ENCODE results near the gene CDK5RAP3. TPM values are rescaled to one million over a fixed set of nuclear protein-coding genes. Genes with fewer than 3 reads are reported as not detected.

CDK5RAP3 gene
- total and polyA plus RNA-seq, 2 donors (not counting 3 experiments of a cell fraction or from before 2014, with no cell fraction given) = 109 to 139 TPM

DNA sequence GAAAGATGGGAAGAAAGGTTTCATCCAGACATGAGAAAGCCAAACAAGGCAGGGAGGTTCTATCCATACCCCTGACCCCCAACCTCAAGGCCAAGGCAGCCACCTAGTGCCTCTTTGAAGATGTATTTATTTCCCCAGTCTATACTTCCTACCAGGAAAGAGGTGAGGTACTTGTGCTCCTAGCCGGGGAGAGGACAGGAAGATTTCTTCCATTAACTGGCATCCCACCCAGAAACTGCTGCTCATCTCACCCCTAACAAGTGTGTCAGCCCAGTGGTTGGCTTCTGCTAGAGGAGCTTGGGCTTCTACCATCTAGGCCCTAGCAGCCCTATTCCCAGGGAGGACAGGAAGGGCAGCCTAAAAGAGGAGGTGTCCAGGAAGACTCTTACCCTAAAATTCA is 57.8 kb downstream of the CDK5RAP3 start:
- peaks cover 21% of the 10 kb centered on the region for H3K4me1 ChIP-seq (ENCODE audit: control insufficient read depth, extremely low read depth, insufficient read depth, low read length)
- H3K79me2 ChIP-seq (ENCODE audit: control insufficient read depth, insufficient read depth, low read length) = no peaks in the 10 kb centered on the region
- H3K27ac ChIP-seq (ENCODE audit: insufficient read depth, low read depth, low read length) = no peak overlapping the region
- POLR2A ChIA-PET = no interaction called here
- intact Hi-C loops (cut with micrococcal nuclease) = loop anchor here (5.0 to 10.0 kb wide), 3 partner anchors 189 to 306 kb away; no protein-coding TSS in a partner anchor
- no peaks in the 10 kb centered on the region for H4K20me1 ChIP-seq (replicated peaks; ENCODE audit: control insufficient read depth, extremely low read depth, insufficient read depth, low read length)
- H3K4me2 ChIP-seq (ENCODE audit: insufficient read depth, low read length) = no peak overlapping the region
- no peaks in the 10 kb centered on the region for H3K27me3 ChIP-seq (ENCODE audit: control insufficient read depth in 2 of 2, insufficient read depth in 2 of 2, low read length in 2 of 2)
- CTCF ChIA-PET = interaction anchor here (1.0 to 7.3 kb wide), 4 partner anchors 26 to 102 kb away, joined by 4 to 210 read pairs (median 42); no protein-coding TSS in a partner anchor
- no peaks in the 10 kb centered on the region for H3K9me3 ChIP-seq (replicated peaks; ENCODE audit: control insufficient read depth, insufficient read depth, low read length)
- TF ChIP-seq POLR2AphosphoS5 (IDR thresholded peaks at IDR 0.05; ENCODE audit: insufficient read depth, low read depth, low read length) = no peak
- TF ChIP-seq JUN (IDR thresholded peaks at IDR 0.05; ENCODE audit: borderline replicate concordance, insufficient read depth, insufficient read length, low read depth) = no peak
- TF ChIP-seq FOS (IDR thresholded peaks at IDR 0.05; ENCODE audit: borderline replicate concordance, insufficient read depth, low read length) = no peak
- no peak for TF ChIP-seq GATA2 (IDR thresholded peaks at IDR 0.05; ENCODE audit: insufficient read depth, insufficient read length, low read depth, low read length)
- no peak for TF ChIP-seq MYC (IDR thresholded peaks at IDR 0.05; ENCODE audit: low read depth, low read length)
- TF ChIP-seq, protein P1, sequence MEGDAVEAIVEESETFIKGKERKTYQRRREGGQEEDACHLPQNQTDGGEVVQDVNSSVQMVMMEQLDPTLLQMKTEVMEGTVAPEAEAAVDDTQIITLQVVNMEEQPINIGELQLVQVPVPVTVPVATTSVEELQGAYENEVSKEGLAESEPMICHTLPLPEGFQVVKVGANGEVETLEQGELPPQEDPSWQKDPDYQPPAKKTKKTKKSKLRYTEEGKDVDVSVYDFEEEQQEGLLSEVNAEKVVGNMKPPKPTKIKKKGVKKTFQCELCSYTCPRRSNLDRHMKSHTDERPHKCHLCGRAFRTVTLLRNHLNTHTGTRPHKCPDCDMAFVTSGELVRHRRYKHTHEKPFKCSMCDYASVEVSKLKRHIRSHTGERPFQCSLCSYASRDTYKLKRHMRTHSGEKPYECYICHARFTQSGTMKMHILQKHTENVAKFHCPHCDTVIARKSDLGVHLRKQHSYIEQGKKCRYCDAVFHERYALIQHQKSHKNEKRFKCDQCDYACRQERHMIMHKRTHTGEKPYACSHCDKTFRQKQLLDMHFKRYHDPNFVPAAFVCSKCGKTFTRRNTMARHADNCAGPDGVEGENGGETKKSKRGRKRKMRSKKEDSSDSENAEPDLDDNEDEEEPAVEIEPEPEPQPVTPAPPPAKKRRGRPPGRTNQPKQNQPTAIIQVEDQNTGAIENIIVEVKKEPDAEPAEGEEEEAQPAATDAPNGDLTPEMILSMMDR (IDR thresholded peaks at IDR 0.05; ENCODE audit: extremely low read depth in 1 of 2, insufficient read depth in 1 of 2, low read depth in 1 of 2, low read length in 2 of 2) = no peak
- TF ChIP-seq EZH2 (IDR thresholded peaks at IDR 0.05; ENCODE audit: borderline replicate concordance, low read depth, low read length, severe bottlenecking) = no peak
- TF ChIP-seq, protein P2, sequence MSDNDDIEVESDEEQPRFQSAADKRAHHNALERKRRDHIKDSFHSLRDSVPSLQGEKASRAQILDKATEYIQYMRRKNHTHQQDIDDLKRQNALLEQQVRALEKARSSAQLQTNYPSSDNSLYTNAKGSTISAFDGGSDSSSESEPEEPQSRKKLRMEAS (IDR thresholded peaks at IDR 0.05; ENCODE audit: insufficient read depth, insufficient read length) = no peak
- TF ChIP-seq POLR2A (IDR thresholded peaks at IDR 0.05; ENCODE audit: low read depth, low read length) = no peak
- no peak overlapping the region for H2AFZ ChIP-seq (ENCODE audit: low read depth, low read length)
- DNase-seq (ENCODE audit: low read depth, low spot score) (no peak), FAIRE-seq (no peak)
- H3K9me1 ChIP-seq (replicated peaks; ENCODE audit: control insufficient read depth, extremely low read depth, insufficient read depth, low read length) = no peaks in the 10 kb centered on the region
- no TSS peak for BruUV-seq (replicated peaks)
- no peak overlapping the region for H3K9ac ChIP-seq (replicated peaks; ENCODE audit: extremely low read depth, insufficient read depth, low read length)
- H3K4me3 ChIP-seq (replicated peaks in 1 of 3; ENCODE audit: insufficient read depth in 1 of 3, low read depth in 1 of 3, low read length in 3 of 3) = no peak overlapping the region
- no peaks in the 10 kb centered on the region for H3K36me3 ChIP-seq (ENCODE audit: control insufficient read depth in 2 of 2, extremely low read depth in 1 of 2, insufficient read depth in 2 of 2, low read length in 2 of 2)
- dilution Hi-C loops (cut with MboI; ENCODE audit: extremely low pct_ligation_motif_present, low sequenced_read_pairs) = no loop called here
